Measurements from ENCODE around the gene PRR3. TPM values are rescaled to one million over a fixed set of nuclear protein-coding genes. Genes with fewer than 3 reads are reported as not detected.

PRR3 gene
- total and polyA plus RNA-seq, 2 of the 13 experiments (the other 11 are each of a cell fraction or from before 2014, with no cell fraction given) = 14.6 to 21.2 TPM

DNA sequence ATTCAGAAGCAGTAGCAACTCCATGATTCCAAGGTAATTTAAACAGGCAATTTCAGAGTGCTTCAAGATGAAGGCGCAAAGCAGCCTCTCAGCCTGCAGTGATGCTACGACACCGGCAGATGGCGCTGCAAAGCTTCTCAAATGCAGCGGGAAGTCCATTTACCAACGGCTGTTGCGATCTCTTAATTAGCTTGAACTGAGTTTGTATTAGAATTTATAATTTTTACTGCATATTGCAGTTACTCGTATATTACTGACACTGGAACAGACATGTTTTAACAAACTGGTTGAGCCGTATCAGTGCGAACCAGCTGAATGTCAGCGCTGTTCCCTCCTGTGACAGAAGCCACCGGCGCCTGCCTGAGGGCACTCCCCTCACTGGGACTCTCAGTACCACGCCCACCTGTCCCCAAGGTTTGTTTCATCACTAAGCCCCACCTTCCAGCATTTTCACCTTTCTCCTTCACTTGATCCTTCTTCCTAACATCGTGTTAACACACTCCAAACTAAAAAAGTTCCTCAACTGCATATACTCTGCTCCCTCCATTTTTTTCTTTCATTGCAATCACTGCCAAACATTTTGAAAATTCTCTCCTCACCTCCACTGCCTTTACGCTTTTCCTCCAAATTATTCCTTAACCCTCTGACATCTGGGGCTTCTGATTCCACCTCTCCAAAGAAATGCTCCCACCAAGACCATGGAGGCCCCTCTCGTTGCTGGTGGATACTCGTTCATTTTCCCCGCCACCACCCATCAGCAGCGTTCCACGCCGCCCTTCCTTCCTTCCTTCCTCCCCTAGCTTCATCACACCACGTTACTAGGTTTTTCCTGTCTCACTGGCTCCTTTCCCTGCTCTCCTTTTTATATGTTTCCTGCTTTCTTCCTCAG, 15.3 kb upstream of the PRR3 start (continued):
- TF ChIP-seq ZNF788 (CRISPR knock-in tag; IDR thresholded peaks at IDR 0.05; ENCODE audit: borderline replicate concordance) = peak; percentile 26; the same call in 1 of the 2 replicates
- TF ChIP-seq RELA (CRISPR knock-in tag; IDR thresholded peaks at IDR 0.05) = 0 out of 2 replicates have a peak, but pooled peaks have one; percentile 36
- TF ChIP-seq THAP11 (CRISPR knock-in tag; IDR thresholded peaks at IDR 0.05) = peak; percentile 58; the same call in 1 of the 2 replicates
- peak; percentile 59; the same call in 1 of the 2 replicates for TF ChIP-seq ZFP1 (CRISPR knock-in tag; IDR thresholded peaks at IDR 0.05)
- TF ChIP-seq EZH2 (conservative IDR thresholded peaks at IDR 0.05; ENCODE audit: low read depth, low read length) = no peak
- 0 out of 2 replicates have a peak, but pooled peaks have one; percentile 15 for TF ChIP-seq ZNF687 (CRISPR knock-in tag; IDR thresholded peaks at IDR 0.05)
- peak; percentile 22; the same call in 1 of the 2 replicates for TF ChIP-seq MAZ (IDR thresholded peaks at IDR 0.05; ENCODE audit: borderline replicate concordance, low read depth, low read length)
- no peak for TF ChIP-seq MAZ (CRISPR knock-in tag; IDR thresholded peaks at IDR 0.05; ENCODE audit: low read depth)
- no peak for TF ChIP-seq ZNF839 (CRISPR knock-in tag; IDR thresholded peaks at IDR 0.05; ENCODE audit: borderline replicate concordance)
- no peak for TF ChIP-seq JUNB (CRISPR knock-in tag; IDR thresholded peaks at IDR 0.05; ENCODE audit: borderline replicate concordance)
- no peak for TF ChIP-seq SOX13 (IDR thresholded peaks at IDR 0.05)
- TF ChIP-seq SOX13 (CRISPR knock-in tag; conservative IDR thresholded peaks at IDR 0.05 in 1 of 2, IDR thresholded peaks at IDR 0.05 in 1 of 2) = peak in 1 of 2 experiments; percentile 15; a peak in 1 of 4 replicates
- no peak for TF ChIP-seq GABPA (IDR thresholded peaks at IDR 0.05; ENCODE audit: low read depth, low read length)
- no peak for TF ChIP-seq GABPA (CRISPR knock-in tag; IDR thresholded peaks at IDR 0.05; ENCODE audit: low read depth)
- no peak for TF ChIP-seq HNRNPK (IDR thresholded peaks at IDR 0.05; ENCODE audit: low read depth, low read length, poor library complexity, severe bottlenecking)
- TF ChIP-seq ZBTB20 (CRISPR knock-in tag; IDR thresholded peaks at IDR 0.05; ENCODE audit: borderline replicate concordance, low read depth) = no peak
- TF ChIP-seq, protein P1, sequence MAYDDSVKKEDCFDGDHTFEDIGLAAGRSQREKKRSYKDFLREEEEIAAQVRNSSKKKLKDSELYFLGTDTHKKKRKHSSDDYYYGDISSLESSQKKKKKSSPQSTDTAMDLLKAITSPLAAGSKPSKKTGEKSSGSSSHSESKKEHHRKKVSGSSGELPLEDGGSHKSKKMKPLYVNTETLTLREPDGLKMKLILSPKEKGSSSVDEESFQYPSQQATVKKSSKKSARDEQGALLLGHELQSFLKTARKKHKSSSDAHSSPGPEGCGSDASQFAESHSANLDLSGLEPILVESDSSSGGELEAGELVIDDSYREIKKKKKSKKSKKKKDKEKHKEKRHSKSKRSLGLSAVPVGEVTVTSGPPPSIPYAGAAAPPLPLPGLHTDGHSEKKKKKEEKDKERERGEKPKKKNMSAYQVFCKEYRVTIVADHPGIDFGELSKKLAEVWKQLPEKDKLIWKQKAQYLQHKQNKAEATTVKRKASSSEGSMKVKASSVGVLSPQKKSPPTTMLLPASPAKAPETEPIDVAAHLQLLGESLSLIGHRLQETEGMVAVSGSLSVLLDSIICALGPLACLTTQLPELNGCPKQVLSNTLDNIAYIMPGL (CRISPR knock-in tag; IDR thresholded peaks at IDR 0.05; ENCODE audit: borderline replicate concordance in 1 of 2, low read depth in 1 of 2) = peak; percentile 43 to 75; a peak in 3 of 4 replicates
- TF ChIP-seq, protein P2, sequence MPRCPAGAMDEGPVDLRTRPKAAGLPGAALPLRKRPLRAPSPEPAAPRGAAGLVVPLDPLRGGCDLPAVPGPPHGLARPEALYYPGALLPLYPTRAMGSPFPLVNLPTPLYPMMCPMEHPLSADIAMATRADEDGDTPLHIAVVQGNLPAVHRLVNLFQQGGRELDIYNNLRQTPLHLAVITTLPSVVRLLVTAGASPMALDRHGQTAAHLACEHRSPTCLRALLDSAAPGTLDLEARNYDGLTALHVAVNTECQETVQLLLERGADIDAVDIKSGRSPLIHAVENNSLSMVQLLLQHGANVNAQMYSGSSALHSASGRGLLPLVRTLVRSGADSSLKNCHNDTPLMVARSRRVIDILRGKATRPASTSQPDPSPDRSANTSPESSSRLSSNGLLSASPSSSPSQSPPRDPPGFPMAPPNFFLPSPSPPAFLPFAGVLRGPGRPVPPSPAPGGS (CRISPR knock-in tag; IDR thresholded peaks at IDR 0.05) = no peak
- TF ChIP-seq SP5 (CRISPR knock-in tag; IDR thresholded peaks at IDR 0.05; ENCODE audit: borderline replicate concordance, low read depth) = peak; percentile 52; the same call in 1 of the 2 replicates
- peak in 1 of 2 experiments; percentile 73; a peak in 1 of 4 replicates for TF ChIP-seq KLF16 (CRISPR knock-in tag; IDR thresholded peaks at IDR 0.05)
